Body of pancreas (tissue), 4 donors: ENCODE measurements around the gene MYO10.

Experiments
- POLR2A ChIP-seq, 3 donors: fragments of 450-650 bp; IDR thresholded peaks; one replicate each; pipeline ENCODE4 v1.6.1; 2016; ENCODE audit warnings: antibody characterized with exemption in 3 of 3, mild to moderate bottlenecking in 2 of 3
- TF ChIP-seq, protein P1 (sequence below), 7 experiments: fragments of 450-650 bp in 4 of 7; fragments of 200-600 bp in 3 of 7; sonication (generic) in 3 of 7; IDR thresholded peaks; one replicate each; pipeline ENCODE4 v1.5.1; 2016 to 2019; ENCODE audit warnings: antibody characterized with exemption in 7 of 7

DNA sequence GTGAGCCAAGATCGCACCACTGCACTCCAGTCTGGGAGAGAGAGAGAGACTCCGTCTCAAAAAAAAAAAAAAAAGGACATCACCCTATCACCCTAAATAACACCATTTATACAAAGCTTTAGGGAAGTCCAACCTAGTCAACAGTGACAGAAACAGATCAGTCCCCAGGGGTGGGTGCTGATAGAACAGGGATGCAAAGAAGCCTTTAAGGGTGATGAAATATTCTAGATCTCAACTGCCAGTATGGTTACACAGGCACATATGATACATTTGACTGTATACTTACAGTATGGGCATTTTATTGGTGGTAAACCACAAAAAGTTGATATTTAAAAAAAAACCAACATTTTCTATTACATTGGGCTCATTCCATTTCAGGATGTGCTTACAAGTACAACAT lies 324.1 kb downstream of the MYO10 start:
- TF ChIP-seq, protein P1, sequence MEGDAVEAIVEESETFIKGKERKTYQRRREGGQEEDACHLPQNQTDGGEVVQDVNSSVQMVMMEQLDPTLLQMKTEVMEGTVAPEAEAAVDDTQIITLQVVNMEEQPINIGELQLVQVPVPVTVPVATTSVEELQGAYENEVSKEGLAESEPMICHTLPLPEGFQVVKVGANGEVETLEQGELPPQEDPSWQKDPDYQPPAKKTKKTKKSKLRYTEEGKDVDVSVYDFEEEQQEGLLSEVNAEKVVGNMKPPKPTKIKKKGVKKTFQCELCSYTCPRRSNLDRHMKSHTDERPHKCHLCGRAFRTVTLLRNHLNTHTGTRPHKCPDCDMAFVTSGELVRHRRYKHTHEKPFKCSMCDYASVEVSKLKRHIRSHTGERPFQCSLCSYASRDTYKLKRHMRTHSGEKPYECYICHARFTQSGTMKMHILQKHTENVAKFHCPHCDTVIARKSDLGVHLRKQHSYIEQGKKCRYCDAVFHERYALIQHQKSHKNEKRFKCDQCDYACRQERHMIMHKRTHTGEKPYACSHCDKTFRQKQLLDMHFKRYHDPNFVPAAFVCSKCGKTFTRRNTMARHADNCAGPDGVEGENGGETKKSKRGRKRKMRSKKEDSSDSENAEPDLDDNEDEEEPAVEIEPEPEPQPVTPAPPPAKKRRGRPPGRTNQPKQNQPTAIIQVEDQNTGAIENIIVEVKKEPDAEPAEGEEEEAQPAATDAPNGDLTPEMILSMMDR (IDR thresholded peaks at IDR 0.05) = no peak
- TF ChIP-seq POLR2A (IDR thresholded peaks at IDR 0.05) = no peak
